Lower leg skin (tissue), 4 donors: Measurements from ENCODE around the gene SFXN4. TPM values are rescaled to one million over a fixed set of nuclear protein-coding genes. Genes with fewer than 3 reads are reported as not detected.
A peak's percentile ranks its signal among the peaks of the same experiment; 100 is the strongest.

Experiments used
- DNase-seq, 2 donors: peaks; one replicate each; pipeline ENCODE4 v3.0.0-alpha.2; 2019; ENCODE audit warnings: low spot score in 2 of 2
- H3K4me3 ChIP-seq: fragments of 200-600 bp; sonication (generic); 2 replicates; pipeline ENCODE4 v1.5.1; 2017; ENCODE audit warnings: mild to moderate bottlenecking, low read depth; ENCODE audit not compliant: poor library complexity, severe bottlenecking
- CTCF ChIP-seq, 3 donors: fragments of 450-650 bp; IDR thresholded peaks; one replicate each; pipeline ENCODE4 v1.5.1; 2016; ENCODE audit warnings: antibody characterized with exemption in 3 of 3, mild to moderate bottlenecking in 3 of 3, moderate library complexity in 2 of 3
- POLR2A ChIP-seq, 2 donors: fragments of 450-650 bp; IDR thresholded peaks; one replicate each; pipeline ENCODE4 v1.6.1; 2016 to 2017; ENCODE audit warnings: antibody characterized with exemption in 2 of 2, mild to moderate bottlenecking in 1 of 2, moderate library complexity in 1 of 2
- WGBS, 2 donors: methylation state at CpG; one replicate each; pipeline ENCODE4 v1.1.5; 2018; 5-methylcytosine and 5-hydroxymethylcytosine counted together
- intact Hi-C: fragments of 100-400 bp; cut with DNase I; formaldehyde crosslinking; loops from one replicate; pipeline ENCODE4 v1.15.0; 2023; ENCODE audit warnings: low total_unique reads
- total RNA-seq, 4 donors: library from RNA; depleted of rRNA; stranded (reverse); fragments of >200 nt; gene quantifications; one replicate each; pipeline ENCODE4 v1.1.0, GENCODE V29; 2016

SFXN4 gene
- total RNA-seq, 4 donors from 2014 or later = 9.1 to 22.7 (median 16.0) TPM

- TF ChIP-seq POLR2A (IDR thresholded peaks at IDR 0.05) = no peak
- TF ChIP-seq CTCF (IDR thresholded peaks at IDR 0.05) = no peak
- WGBS, 2 donors = 92 to 96% methylated on average over 4 of the region's 4 CpGs
- no peak overlapping the region for H3K4me3 ChIP-seq
- intact Hi-C loops = no loop called here
- peak in 1 of 2 donors; percentile 50 for DNase-seq
Observed at GRCh38 chr10:119129721-119130120, 35.8 kb downstream of the SFXN4 start.

GRCh38 chr10:119125942-119126341, 39.6 kb downstream of the SFXN4 start:
- WGBS, 2 donors = 98 to 99% methylated on average over 2 of the region's 2 CpGs
- intact Hi-C loops = no loop called here
- no peak overlapping the region for H3K4me3 ChIP-seq
- TF ChIP-seq CTCF (IDR thresholded peaks at IDR 0.05) (no peak), POLR2A (IDR thresholded peaks at IDR 0.05) (no peak)
- no peak for DNase-seq

- TF ChIP-seq CTCF (IDR thresholded peaks at IDR 0.05) (no peak), POLR2A (IDR thresholded peaks at IDR 0.05) (no peak)
- no peak overlapping the region for H3K4me3 ChIP-seq
- intact Hi-C loops = no loop called here
- peak in 1 of 2 donors; percentile 10 for DNase-seq
- 91 to 93% methylated on average over 2 of the region's 2 CpGs for WGBS, 2 donors
Observed at GRCh38 chr10:119120875-119121274, 44.6 kb downstream of the SFXN4 start.

GRCh38 chr10:119120413-119120867, 45.1 kb downstream of the SFXN4 start:
- H3K4me3 ChIP-seq = no peak overlapping the region
- DNase-seq = no peak
- 87 to 90% methylated on average over 4 of the region's 4 CpGs for WGBS, 2 donors
- TF ChIP-seq CTCF (IDR thresholded peaks at IDR 0.05) (peak in 1 of 3 donors; percentile 25), POLR2A (IDR thresholded peaks at IDR 0.05) (no peak)
- intact Hi-C loops = no loop called here

GRCh38 chr10:119119400-119119799, 46.1 kb downstream of the SFXN4 start:
- DNase-seq = no peak
- intact Hi-C loops = no loop called here
- H3K4me3 ChIP-seq = no peak overlapping the region
- TF ChIP-seq CTCF (IDR thresholded peaks at IDR 0.05) (no peak), POLR2A (IDR thresholded peaks at IDR 0.05) (no peak)
- WGBS, 2 donors = 90 to 95% methylated on average over 1 of the region's 1 CpG

GRCh38 chr10:119118231-119118630, 47.3 kb downstream of the SFXN4 start:
- H3K4me3 ChIP-seq = no peak overlapping the region
- intact Hi-C loops = no loop called here
- no peak for TF ChIP-seq POLR2A (IDR thresholded peaks at IDR 0.05)
- TF ChIP-seq CTCF (IDR thresholded peaks at IDR 0.05) = no peak
- 91 to 95% methylated on average over 5 of the region's 5 CpGs for WGBS, 2 donors
- peak in 1 of 2 donors; percentile 32 for DNase-seq
